GM12892 (cell line): ENCODE measurements around the gene RAB21.

Source experiments
- POLR2A ChIP-seq: IDR thresholded peaks from 2 replicates; pipeline ENCODE4 v1.6.1; 2011; ENCODE audit warnings: low read depth, low read length, control low read depth
- POLR2AphosphoS5 ChIP-seq: IDR thresholded peaks from 2 replicates; pipeline ENCODE4 v1.6.1; 2011; ENCODE audit warnings: low read depth, low read length, control low read depth
- TAF1 ChIP-seq: IDR thresholded peaks from 2 replicates; pipeline ENCODE4 v1.6.1; 2011; ENCODE audit warnings: low read depth, mild to moderate bottlenecking, control low read depth, low read length, borderline replicate concordance

GRCh38 chr12:71752891-71753290 lies 1.8 kb upstream of the RAB21 start:
- TF ChIP-seq POLR2AphosphoS5 = no peak
- no peak for TF ChIP-seq POLR2A
- TF ChIP-seq TAF1 = no peak
